AG09309 (cell line): ENCODE measurements around the gene WNT9A.

ENCODE experiments used
- DNase-seq: peaks from one replicate; pipeline ENCODE4 v3.0.0-alpha.2; 2010; ENCODE audit warnings: low read depth
- H3K4me3 ChIP-seq: 2 replicates; pipeline ENCODE4 v1.5.1; 2011; ENCODE audit warnings: mild to moderate bottlenecking, low read depth, low read length, moderate library complexity; ENCODE audit not compliant: control insufficient read depth
- TF ChIP-seq, protein P1 (sequence below): IDR thresholded peaks from 2 replicates; pipeline ENCODE4 v1.5.1; 2011; ENCODE audit warnings: mild to moderate bottlenecking, low read depth, low read length, inconsistent platforms; ENCODE audit not compliant: insufficient read depth, control insufficient read depth; ENCODE audit errors: missing control alignments

Gene WNT9A

DNA sequence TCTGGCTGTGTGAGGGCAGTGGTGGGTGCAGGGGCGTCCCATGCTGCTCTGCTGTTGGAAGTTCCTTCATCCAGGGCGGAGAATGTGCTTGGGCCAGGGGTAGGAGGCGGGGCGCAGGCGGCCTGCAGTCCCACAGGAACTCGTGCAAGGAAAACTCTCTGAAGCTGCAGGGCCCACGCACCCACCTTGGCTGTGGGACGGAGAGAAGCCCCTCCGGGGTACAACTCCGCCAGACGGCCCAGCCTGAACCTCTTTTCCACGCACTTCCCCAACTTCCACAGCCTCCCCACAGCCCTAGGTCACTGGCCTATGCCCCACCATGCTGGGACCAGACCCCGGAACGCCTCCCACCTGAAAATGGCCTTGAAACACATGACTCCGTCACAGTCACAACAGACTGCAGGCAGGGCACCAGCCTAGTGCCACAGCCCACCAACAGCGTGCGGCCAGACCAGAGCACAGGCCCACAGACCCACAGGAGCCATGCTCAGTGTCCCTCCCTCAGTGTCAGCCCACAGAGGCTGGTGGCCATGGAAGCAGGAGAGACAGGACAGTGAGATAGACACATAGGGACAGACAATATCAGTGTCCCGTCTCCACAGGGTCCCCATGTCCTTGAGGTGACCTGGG, 47.8 kb downstream of the WNT9A start:
- TF ChIP-seq, protein P1, sequence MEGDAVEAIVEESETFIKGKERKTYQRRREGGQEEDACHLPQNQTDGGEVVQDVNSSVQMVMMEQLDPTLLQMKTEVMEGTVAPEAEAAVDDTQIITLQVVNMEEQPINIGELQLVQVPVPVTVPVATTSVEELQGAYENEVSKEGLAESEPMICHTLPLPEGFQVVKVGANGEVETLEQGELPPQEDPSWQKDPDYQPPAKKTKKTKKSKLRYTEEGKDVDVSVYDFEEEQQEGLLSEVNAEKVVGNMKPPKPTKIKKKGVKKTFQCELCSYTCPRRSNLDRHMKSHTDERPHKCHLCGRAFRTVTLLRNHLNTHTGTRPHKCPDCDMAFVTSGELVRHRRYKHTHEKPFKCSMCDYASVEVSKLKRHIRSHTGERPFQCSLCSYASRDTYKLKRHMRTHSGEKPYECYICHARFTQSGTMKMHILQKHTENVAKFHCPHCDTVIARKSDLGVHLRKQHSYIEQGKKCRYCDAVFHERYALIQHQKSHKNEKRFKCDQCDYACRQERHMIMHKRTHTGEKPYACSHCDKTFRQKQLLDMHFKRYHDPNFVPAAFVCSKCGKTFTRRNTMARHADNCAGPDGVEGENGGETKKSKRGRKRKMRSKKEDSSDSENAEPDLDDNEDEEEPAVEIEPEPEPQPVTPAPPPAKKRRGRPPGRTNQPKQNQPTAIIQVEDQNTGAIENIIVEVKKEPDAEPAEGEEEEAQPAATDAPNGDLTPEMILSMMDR, result no peak
- H3K4me3 ChIP-seq, result no peak overlapping the region
- DNase-seq, result no peak

DNA sequence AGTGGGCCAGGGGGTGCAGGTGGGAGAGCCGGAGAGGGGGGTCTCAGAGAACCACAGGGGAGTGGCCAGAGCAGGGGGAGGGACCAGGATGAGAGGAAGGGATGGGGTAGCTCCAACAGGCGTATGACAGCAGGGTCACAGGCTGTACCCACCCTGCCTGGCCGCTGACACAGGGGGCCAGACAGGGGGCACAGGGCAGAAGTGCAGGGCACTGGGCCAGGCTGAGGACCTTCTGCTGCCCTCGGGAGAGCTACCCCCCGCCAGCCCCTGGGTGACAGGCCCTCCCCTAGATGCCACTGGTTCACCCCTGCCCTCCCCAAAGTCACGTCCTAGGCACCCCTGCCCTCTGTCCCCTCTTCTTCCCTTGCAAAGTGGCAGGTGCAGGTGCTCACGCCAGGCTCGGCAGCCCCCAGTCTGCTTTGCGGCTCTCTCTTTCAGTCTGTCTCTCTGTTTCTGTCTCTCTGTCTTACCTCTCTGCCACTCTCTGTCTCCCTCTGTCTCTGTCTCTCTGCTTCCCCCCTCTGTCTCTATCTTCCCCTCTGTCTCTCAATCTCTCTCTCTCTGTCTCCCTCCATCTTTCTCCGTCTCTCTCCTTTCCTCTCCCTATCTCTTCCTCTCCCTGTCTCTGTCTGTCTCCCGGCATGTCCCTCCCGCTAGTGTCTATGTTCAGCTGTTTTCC, 48.5 kb downstream of the WNT9A start:
- TF ChIP-seq, protein P1, result no peak
- H3K4me3 ChIP-seq, result no peak overlapping the region
- DNase-seq, result no peak

DNA sequence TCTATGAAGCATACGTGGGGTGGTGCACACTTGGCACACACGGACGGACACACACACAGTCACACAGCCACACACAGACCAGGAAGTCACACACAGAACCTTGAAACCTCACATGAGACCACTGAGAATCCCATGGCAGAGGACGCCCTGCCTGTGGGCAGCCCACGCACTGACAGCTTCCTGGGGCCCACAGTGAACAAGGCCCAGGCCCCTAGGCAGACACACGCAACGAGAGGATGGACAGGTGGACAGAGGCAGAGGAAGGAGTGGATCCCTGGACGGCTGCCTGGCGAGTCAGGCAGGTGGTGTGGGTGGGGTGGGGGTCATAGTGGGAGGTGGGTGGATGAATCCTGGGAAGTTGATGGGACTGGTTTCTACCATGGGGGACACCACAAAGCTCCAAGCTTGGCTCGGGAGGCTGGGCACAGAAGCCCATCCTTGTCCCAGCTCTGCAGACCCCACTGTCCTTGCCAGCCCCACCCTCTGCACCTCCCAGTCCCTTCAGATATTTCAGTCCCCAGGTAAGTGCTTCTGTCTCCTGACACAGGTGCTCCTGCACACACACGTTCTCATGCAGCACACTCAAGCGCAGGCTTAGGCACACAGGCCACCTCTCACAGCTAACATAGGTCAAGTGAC, 49.1 kb downstream of the WNT9A start:
- TF ChIP-seq, protein P1, result no peak
- H3K4me3 ChIP-seq, result no peak overlapping the region
- no peak for DNase-seq

DNA sequence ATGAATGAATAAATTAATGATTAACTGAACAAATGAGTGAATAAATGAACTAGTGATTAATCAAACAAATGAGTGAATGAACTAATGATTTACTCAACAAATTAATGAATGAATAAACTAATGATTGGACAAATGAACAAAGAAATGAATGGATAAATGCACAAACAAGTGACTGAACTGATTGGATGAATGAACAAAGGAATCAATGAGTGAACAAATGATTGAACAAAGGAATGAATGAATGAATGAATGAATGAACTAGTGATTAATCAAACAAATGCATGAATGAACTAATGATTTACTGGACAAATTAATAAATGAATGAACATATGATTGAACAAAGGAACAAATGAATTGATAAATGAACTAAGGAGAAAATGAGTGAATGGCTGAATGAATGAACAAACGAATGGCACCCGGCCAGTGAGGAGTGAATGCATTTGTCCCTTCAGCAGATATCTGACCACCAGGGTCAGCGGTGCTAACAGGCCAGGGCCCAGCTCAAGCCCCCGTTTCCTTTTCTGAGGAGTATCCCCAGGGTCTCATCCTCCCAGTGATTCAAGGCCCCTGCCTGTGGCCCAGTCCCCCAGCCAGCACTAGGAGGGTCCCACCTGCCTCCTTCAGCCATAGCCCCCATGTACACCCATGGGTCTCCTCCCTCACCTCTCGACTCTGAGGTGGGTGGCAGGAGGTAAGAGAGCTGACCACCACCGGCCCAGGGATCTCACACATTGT, 49.9 kb downstream of the WNT9A start:
- no peak overlapping the region for H3K4me3 ChIP-seq
- no peak for DNase-seq
- TF ChIP-seq, protein P1, result no peak

DNA sequence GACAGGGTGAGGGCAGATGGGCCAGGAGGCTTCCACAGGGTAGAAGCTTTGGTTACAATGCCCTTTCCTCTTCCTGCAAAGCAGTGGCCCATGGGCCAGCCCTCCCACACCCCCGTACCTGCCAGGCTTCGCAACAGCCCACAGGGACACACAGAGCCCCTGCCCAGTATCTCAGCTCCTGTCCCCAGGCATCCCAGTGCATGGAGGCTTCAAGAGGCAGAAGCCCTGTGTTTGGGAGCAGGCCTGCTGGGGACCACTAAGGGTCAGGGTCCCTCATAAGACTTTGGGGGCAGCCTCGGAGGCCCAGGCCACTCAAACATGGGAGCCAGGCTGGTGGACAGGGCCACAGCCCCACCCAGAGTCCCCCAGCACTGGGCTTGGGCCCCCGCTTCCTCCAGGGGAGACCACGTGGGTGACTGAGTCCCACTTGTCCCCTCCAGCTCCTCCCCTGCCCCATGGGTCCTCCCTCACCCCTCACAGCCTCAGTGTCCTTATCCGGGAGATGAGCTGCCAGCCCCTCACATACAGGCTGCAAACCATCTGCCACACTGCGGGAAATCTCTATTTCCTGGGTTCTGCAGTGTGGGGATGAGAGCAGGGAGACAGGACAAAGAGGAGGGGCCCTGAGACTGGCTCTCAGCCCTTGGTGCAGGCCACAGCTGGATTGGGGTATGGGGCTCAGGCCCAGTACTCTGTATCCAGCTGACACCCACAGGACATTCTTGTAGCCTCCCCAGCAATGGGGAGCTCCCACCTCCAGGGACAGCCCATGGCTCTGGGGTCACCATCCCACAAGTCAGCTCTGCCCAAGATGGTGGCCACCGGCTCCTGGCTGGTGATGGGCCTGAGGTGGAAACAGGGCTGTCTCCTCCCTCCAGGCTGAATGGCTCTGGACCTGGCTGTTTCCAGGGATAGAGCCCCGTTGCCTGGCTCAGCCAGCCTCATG, 50.7 kb downstream of the WNT9A start:
- no peak overlapping the region for H3K4me3 ChIP-seq
- no peak for DNase-seq

More for the DNA sequence above, 50.7 kb downstream of the WNT9A start:
- TF ChIP-seq, protein P1, result no peak
